Measurements from ENCODE around the gene WHRN.

The WHRN gene

DNA sequence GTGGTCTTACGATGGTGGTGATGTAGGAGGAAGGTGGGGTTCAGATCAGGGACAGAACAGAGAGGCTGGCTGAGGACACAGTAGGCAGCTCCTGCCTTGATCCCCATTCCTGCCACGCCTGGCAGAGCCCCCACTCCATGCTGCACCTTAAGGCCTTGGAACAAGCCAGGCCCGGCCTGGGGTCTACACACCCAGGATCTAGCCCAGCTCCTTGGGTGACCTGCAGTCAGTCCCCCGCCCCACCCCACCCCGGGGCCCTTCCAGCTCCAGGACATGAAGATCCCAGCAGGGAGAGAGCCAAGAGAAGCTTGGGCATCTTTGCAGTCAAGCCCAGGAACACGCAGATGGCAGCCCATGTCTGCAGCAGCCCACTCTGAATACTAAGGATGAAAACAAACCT is 34.7 kb downstream of the WHRN start:
- DNase-seq, result no peak

DNA sequence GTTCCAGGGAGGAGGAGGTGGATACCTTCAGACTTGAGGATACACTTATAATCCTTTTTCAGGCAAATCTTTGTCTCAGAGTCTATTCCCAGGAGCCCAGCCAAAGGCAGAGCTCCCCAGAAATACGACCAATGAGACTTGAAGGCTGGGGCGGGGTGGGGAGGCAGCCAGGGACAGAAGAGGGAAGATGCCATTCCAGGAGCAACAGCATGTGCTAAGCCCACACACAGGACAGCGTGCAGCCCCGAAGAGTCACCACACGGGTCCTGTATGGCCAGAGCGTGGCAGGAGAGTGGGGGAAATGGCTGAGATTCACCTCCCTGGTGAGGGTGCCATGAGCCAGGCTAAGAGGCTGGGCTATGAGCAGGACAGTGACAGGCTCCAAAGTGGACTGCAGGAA is 35.2 kb downstream of the WHRN start:
- DNase-seq, result no peak

DNA sequence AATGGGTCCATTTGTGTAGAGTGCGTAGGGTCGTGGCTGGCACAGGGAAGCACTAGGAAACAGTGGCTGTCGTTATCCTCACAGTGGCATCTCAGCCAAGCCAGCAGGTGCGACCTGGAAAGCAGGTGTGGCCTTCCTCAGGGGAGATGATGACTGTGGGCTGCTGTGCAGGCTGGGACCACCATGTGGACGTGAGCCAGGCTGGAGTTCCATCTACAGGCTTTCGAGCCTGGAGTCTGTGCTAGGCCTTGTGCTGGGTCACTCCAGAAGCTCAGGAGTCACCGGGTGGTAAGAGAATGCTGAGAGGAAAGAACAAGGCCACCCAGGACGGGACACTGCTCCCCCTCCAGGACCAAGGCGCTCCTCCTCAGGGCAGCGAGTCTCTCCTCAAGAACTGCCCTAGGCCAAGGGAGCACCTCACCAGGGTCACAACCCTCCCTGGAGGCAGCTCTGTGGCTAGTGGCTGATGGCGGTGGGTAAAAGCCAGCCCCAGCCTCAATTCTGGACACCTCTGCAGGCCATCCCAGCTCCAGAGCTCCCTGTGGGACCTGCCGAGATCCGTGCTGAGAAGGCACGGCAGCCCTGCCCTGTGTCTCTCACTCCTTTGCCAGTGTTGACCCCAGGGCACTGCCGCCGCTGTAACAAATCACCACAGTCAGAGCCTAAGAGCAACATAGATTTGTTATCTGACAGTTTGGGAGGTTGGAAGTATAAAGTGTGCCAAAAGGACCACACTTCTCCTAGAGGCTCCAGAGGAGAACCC is 36.0 kb downstream of the WHRN start:
- DNase-seq, result no peak

DNA sequence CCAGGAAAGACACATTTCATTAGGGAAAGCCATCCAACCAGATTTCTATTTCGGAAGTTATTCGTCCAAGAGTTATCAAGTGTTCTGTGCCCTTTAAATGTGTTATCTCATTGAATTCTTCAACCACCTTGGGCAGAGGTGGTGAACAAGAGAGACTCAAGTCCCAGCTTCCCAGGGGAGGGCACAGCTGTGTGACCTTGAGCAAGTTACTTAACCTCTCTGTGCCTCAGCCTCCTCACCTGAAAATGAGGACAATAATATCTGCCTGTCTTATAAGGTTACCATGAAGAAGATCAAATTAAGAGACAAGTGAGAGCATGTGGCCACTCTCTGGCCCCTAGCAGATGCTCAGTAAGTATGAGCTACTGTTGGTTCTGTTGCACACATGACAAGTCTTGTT is 37.4 kb downstream of the WHRN start:
- no peak for DNase-seq

DNA sequence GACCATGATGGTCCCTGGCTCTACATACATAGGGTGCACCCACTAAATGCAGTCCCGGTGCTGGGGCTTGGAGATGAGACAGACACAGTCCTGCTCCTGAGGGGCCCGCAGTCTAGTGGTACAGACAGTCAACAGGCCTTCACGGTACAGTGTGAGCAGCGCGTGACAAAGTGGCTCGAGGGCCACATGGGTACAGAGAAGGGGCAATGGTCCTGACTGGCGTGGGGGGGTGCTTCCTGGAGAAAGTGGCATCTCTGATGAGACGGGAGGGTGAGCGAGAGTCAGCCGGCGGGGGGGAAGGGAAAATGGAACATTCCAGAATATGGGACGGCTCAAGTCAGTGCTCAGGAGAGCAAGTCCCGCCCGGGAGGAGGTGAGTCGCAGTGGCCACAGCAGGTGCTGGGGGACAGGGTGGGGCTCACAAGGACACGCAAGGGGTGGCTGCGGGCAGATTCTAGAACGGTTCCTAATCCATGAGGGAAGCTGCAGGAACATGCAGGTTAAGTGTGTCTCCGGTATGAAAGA is 38.0 kb downstream of the WHRN start:
- DNase-seq, result no peak

DNA sequence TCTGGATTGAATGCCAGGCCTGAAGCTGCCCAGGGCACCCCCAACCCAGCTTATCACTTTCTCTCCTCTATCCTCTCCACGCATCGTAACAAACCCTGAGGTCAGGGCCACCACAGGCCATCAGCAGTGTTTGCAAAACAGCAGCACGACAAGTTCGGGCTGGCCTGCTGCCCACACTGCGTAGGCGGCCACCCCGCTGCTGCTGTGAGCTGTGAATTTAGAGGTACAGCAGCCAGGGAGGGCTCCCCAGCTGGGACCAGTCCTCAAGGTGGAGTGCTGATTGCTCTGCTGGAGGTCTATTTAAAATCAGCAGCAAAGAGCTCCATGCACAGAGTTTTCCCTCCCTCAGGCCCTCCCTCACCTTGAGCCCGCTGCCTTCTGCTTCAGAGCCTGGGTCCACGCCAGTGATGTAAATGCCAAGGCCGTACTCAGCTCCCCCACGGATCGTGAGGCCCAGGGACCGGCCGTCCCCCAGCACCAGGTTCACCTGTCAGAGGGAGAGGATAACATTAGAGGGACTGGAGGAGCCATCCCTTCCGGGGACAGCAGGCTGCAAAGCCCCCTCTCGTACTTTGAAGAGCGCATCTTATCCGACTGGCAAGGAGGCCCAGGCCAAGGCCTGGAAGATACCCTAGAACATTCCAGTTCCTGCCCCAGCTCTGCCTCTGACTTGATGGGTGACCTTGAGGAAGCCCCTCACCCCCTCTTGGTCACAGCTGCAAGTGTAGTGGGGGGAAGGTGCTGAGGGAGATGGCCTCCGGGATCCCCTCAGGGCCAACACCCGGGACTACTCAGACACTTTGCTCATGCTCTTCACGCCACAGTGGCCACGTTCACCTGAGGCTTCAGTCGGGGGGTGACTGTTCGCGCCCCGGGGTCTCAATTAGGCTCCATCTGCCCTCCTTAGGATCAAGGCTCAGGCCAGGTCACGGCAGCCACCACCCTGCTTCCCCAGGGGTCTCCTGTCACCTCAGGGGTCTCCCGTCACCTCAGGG is 39.1 kb downstream of the WHRN start:
- no peak for DNase-seq

DNA sequence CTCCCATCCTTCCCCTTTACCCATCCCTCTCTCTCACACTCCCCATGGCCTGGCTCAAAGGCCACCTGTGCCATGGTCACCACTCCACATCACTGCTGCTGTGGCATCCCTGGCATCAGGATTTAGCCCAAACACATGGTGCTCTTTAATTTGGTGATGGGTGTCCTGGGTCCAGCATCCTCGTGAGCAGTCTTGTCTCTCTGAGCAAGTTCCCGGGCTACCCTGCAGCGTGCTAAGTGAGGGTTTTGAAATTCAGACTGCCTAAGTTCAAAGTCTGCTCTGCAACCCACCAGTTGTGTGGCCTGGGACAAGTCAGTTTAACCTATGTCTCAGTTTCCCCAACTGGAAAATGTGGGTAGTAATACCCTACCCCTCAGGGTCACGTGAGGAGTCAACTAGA is 39.9 kb downstream of the WHRN start:
- DNase-seq, result no peak

DNA sequence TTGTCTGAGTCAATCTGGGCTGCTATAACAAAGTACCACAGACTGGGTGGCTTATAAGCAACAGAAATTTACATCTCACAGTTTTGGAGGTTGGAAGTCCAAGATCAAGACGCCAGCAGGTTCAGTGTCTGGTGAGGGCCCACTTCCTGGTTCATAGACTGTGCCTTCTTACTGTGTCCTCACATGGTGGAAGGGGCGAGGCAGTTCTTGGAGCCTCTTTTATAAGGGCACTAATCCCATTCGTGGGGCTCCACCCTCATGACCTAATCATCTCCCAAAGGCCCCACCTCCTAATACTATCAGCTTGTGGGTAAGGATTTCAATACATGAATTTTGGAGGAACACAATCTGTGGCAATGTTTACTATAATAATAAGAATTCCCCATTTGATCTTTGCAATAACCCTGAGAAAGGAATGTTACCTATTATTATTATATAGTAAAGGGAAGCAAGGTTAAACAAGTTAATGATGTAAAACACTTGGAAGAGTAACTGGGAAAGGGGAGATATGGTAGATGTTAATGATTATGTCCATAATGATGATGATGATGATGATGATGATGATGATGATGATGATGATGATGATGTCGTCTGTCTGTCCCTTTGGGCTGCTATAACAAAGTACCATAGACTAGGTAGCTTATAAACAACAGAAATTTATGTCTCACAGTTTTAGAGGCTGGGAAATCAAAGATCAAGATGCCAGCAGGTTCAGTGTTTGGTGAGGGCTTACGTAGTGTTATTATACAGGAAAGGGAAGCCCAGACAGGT is 40.8 kb downstream of the WHRN start:
- no peak for DNase-seq

DNA sequence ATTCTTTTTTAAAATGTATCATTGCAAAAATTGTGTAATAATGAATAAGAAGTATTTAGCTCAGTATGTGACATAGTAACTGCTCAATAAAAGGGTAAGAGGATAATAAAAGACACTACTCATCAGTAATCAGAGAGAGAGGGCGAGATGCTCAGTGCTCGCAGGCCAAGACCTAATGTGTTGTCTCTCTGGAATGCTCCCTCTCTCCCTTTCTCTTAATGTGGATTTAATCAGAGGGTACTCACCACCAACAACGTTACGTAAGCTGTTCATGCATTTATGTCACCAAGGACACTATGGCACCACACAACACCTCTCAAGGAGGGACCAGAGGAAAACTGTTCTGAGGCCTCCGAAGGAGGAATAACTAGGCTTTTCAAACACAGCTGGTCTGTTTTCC is 42.5 kb downstream of the WHRN start:
- no peak for DNase-seq

DNA sequence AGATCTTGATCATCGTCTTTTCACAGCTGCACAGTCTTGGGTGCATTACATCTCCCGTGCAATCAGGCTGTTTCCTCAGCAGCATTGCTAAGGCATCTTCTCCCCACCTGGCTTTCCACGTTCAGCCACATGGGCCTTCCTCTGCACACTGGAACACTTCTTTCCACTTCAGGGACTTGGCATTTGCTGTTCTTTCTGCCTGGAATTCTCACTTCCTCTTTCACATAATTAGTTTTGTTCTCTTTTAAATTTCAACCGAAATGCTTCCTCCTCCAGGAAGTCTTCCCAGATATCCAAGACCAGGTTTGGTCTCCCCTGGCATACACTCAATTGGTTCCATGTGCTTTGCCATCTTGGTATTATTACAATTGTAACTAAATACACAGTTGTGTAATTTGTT is 43.8 kb downstream of the WHRN start:
- DNase-seq, result no peak

DNA sequence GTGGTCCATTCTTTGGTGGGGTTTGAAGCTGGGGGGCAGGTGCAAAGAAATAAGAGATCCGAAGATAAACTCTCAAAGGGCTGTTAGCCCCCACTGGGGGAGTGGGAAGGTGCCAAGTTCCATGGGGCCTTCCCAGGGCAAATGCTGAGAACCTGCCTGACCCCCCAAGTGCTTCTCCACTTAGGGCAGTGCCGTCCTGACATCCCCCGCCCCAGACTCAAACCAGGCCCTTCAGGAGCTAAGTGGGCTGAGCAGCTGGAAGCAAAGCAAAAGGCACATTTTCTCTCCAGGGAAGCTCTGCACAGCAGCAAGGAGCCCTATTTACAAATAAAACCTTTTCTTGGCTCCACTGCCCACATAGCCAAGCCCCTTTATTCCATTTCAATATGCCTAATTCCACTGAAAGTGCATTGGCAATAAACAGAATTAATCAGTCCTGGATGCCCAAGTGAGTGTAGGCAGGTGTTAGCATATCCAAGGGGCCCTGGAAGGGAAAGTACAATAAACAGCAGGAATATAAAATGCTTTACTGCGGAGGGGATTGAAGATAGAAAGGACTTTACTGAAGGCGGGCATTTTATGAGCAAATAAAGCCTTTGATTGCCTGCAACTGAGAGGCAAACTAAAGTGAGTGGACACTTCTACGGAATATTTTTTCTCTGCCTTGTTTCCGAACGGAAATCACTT is 44.6 kb downstream of the WHRN start:
- DNase-seq, result no peak

DNA sequence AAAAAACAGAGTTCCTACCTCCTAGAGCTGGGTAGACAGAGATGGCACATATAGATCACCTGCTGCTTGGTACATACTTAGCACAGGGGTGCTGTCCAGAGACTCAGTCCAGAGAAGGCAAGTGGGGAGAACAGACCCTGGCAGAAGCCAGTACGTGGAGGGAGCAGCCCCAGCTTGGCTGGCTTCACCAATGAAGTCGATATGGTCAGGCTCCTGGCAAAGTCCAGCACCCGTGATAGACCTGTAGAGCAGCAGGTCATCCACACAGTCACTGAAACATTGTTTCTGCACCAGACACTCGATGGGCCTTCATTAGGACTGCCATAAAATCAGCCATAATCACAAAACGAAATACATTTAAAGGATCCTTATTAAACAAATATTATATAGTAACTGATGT is 45.8 kb downstream of the WHRN start:
- DNase-seq, result no peak

DNA sequence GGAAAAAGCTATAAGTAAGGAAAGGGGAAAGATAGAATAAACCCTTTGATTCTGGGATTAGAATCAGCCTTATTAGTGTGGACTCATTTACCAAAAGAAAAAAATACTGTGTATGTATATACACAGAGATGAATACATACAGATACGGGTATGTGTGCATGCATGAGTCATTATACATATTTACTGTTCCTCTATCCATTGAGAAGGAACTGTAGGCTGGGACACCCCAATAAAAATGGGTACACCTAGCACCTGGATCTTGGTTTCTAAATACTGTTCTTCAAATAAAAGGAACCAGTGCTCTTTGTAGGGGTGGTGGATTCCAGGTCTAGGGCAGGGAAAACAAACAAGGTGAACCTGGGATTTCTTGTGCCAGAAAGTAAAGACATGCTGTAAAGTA is 48.3 kb downstream of the WHRN start:
- no peak for DNase-seq

DNA sequence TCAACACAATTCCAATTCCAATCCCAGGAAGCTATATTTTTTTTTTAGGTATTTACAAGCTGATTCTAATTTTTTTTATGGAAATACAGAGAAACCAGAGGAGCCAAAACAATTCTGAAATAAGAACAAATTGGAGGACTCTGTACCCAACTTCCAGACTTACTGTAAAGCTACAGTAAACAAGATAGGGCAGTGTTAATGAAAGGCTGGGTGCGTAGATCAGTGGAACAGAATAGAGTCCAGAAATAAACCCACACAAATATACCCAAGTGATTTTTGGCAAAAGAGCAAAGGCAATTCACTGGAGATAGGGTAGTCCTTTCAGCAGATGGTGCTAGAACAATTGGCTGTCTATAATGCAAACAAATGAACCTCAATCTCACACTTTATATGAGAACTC is 50.6 kb downstream of the WHRN start:
- no peak for DNase-seq

DNA sequence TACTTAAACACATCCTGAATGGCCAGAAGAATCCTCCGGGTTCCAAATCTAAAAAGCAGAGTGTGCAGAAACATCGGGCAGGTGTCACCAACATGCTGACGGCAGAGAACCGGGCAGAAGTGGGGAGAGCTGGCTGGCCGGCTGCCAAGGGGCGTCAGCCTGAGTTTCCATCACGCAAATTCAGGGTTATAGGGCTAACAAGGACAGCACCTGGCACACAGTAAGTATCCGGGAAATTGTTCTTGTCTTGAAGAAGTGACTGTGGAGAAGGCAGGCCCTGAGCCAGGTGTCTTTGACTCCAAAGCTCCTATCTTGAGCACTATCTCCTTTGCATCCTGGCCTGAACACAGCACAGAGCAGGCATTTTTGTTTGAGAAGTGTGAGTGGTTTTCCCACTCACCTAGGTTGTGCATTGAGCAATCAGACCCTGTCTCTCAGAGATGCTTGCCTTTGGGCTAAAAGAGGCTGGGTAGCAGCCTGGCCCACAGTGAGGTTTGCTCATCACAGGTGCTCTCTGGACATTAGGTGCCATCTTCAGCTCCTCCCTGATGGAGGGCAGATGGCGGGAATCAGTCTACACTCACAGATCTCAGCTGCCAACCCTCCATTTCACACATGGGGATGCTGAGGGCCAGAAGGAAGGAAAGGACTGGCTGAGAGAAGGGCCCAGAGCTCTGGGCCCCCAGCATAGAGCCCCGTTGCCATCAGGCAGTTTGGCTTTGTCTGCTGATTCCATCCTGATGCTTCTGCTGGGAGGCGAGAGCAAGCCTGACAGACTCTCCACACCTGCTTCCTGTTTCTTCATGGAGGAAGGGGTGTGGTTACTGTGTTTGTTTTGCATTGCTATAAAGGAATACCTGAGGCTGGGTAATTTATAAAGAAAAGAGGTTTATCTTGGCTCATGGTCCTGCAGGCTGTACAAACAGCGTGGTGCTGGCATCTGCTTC is 52.8 kb downstream of the WHRN start:
- DNase-seq, result no peak

DNA sequence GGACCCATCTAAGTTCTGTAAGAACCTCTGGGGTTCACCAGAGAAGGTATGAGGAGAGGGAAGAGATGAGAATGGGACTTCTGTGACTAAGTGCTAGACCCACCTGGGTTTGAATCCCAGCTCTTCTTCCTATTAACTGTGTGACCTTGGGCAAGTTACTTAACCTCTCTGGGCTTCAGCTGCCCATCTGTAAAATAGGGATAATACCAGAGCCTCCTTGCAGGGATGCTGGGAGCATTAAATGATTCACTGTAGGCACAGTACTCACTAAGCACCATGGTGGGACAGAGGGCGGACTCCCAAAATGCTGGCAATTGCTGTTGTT is 53.6 kb downstream of the WHRN start:
- DNase-seq, result no peak

DNA sequence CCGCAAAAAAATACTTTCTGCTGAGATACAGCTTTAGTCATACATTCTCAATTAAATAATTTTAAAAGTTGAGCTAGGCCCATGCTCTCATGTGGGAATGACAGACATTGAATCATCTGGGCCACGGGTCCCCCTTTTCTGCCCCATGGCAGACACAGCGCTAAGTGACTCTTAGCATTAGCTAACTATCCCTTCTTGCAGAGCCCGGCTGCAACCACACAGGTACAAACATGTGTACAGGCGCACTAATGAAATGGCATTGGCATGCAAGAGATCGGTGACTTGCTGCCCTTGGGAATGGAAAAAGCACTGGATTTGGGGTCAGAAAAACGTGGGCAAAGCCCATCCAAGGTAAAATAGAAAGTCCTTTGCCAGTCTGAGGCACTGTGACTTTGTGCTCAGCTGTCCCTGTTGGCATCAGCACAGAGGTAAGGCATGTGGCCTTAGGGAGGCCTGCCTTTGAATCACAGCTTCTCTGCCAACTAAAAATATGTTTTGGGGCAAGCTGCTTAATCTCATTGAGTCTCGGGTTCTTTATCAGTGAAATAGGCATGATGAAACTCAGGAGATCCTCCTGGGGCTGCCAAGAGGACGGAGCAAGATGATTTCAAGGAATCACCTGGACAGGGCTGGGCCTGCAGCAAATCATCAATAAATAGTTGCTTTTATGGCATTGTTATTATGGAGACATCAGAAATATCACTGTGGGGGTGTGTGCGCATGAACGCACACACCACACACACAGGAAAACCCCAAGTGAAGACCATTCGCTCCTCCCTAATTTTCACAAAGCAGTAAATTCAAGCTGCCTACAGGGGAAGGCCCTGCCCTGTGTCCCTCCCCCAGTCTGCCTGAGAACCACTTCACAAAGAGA is 54.2 kb downstream of the WHRN start:
- DNase-seq, result no peak

DNA sequence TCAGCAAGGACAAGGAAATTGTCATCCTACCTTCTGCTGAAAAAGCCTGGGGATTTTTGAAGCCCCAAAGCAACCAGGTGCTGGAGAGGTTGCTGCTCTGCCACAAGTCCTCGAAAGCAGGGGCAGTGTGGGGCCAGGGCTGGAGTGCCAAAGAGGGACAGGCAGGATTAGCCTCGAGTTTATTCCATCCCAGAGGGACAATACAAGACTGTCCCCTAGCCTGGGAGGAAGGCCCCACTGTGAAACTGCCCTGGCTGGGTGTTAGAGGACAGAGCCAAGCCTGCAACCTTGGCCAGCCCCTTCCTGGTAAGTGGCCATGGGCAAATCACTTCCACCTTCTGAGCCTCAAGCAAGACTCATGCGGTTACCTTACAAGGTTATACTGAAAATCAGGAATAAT is 55.1 kb downstream of the WHRN start:
- no peak for DNase-seq

DNA sequence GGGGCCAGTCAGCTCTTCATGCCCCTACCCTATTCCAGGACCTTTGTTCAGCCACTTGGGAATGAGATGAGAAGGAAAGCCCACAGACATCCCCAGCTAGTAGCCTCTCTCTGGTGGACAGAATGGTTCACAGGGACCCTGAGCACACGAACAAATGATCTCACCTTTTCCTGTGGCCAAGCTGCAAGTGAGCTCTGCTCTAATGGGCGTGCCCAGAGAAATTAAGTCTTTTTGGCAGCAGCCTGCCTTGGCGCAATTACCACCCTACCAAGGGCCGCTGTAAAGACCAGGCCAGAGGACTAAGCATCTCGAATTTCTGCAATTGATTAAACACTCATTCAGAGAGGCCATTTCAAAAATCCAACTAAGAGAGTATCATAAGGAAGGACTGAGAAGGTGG is 56.0 kb downstream of the WHRN start:
- no peak for DNase-seq

DNA sequence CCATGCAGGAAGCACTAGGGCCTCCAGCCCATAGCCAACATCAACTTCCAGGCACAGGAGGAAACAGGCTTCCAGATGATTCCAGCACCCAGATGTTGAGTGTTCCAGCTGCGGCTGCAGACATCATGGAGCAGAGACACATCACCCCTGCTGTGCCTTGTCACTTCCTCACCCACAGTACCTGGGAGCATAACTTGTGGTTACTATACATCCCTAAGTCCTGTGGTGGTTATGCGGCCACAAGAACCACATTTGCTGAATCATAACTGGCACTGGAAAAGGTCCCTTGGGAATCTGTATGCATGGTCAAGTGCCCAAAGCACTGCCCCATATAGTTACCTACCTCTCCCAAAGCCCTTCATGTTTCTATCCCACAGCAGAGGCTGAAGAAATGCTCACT is 56.6 kb downstream of the WHRN start:
- no peak for DNase-seq

Measured in hippocampal formation (tissue), 2 donors.